Measurements from ENCODE around the gene ERCC6.

The ERCC6 gene

GRCh38 chr10:49549640-49550346, 10.9 kb upstream of the ERCC6 start:
- DNase-seq (ENCODE audit: low spot score): no peak

GRCh38 chr10:49543604-49544003, 4.7 kb upstream of the ERCC6 start:
- no peak for DNase-seq (ENCODE audit: low spot score)

- DNase-seq (ENCODE audit: low spot score): no peak
These were observed 3.4 kb upstream of the ERCC6 start for GRCh38 chr10:49542353-49542752.

GRCh38 chr10:49541762-49542161, 2.8 kb upstream of the ERCC6 start:
- no peak for DNase-seq (ENCODE audit: low spot score)

- no peak for DNase-seq (ENCODE audit: low spot score)
These were observed 1.3 kb upstream of the ERCC6 start for GRCh38 chr10:49540056-49540797.

GRCh38 chr10:49539320-49539885, 482 bp upstream of the ERCC6 start:
- DNase-seq (ENCODE audit: low spot score): peak; percentile 55

GRCh38 chr10:49534670-49535381, 4.1 kb downstream of the ERCC6 start:
- no peak for DNase-seq (ENCODE audit: low spot score)

- DNase-seq (ENCODE audit: low spot score): no peak
These were observed 6.5 kb downstream of the ERCC6 start for GRCh38 chr10:49532461-49532860.

- no peak for DNase-seq (ENCODE audit: low spot score)
These were observed 9.9 kb downstream of the ERCC6 start for GRCh38 chr10:49528977-49529506.

GRCh38 chr10:49527850-49528249, 11.1 kb downstream of the ERCC6 start:
- no peak for DNase-seq (ENCODE audit: low spot score)

- DNase-seq (ENCODE audit: low spot score): no peak
These were observed 11.9 kb downstream of the ERCC6 start for GRCh38 chr10:49527061-49527460.

- DNase-seq (ENCODE audit: low spot score): no peak
These were observed 12.3 kb downstream of the ERCC6 start for GRCh38 chr10:49526619-49527018.

- DNase-seq (ENCODE audit: low spot score): no peak
These were observed 14.4 kb downstream of the ERCC6 start for GRCh38 chr10:49524496-49524895.

GRCh38 chr10:49523301-49523700, 15.6 kb downstream of the ERCC6 start:
- no peak for DNase-seq (ENCODE audit: low spot score)

- DNase-seq (ENCODE audit: low spot score): no peak
These were observed 17.9 kb downstream of the ERCC6 start for GRCh38 chr10:49521062-49521461.

GRCh38 chr10:49520122-49520775, 18.7 kb downstream of the ERCC6 start:
- DNase-seq (ENCODE audit: low spot score): no peak

GRCh38 chr10:49519717-49520116, 19.2 kb downstream of the ERCC6 start:
- DNase-seq (ENCODE audit: low spot score): no peak

GRCh38 chr10:49518982-49519578, 19.8 kb downstream of the ERCC6 start:
- peak; percentile 85 for DNase-seq (ENCODE audit: low spot score)

GRCh38 chr10:49518566-49518965, 20.4 kb downstream of the ERCC6 start:
- DNase-seq (ENCODE audit: low spot score): no peak

GRCh38 chr10:49516216-49516970, 22.5 kb downstream of the ERCC6 start:
- DNase-seq (ENCODE audit: low spot score): no peak

All from D341Med (cell line).